Activated CD8-positive, alpha-beta T cell treated with anti-CD3 and anti-CD28 coated beads, Interleukin-2, amount 10 ng/mL, durations not matched to agents 7 days and 5 days (primary cell): ENCODE results near the gene FADD. TPM values are rescaled to one million over a fixed set of nuclear protein-coding genes. Genes with fewer than 3 reads are reported as not detected.

Experiments
- ATAC-seq: fragments of 150-1000 bp; cut with Tn5 transposase; one replicate; pipeline ENCODE4 v1.10.0; 2021; ENCODE audit warnings: moderate library complexity
- CTCF ChIA-PET: fragments of 350-600 bp; sonication (Branson Sonifier 250); formaldehyde crosslinking; loops from one replicate; lab custom pipeline; 2021; ENCODE audit warnings: antibody characterized with exemption; lab: Charles Lee
- POLR2A ChIA-PET: fragments of 350-600 bp; sonication (Branson Sonifier 250); formaldehyde crosslinking; loops from one replicate; lab custom pipeline; 2021; ENCODE audit warnings: antibody characterized with exemption; lab: Charles Lee
- DNase-seq: peaks from one replicate; pipeline ENCODE4 v3.0.0-alpha.2; 2020
- H3K27ac Mint-ChIP-seq: one replicate; pipeline ENCODE4 v1.8.0; 2021; ENCODE audit warnings: mild to moderate bottlenecking, mixed read lengths
- H3K27me3 Mint-ChIP-seq: one replicate; pipeline ENCODE4 v1.8.0; 2021; ENCODE audit warnings: low read depth, mixed read lengths
- H3K36me3 Mint-ChIP-seq: one replicate; pipeline ENCODE4 v1.8.0; 2021; ENCODE audit warnings: low read depth, mixed read lengths
- H3K4me1 Mint-ChIP-seq: one replicate; pipeline ENCODE4 v1.8.0; 2021; ENCODE audit warnings: low read depth, mixed read lengths
- H3K4me3 Mint-ChIP-seq: one replicate; pipeline ENCODE4 v1.8.0; 2021; ENCODE audit warnings: mild to moderate bottlenecking, mixed read lengths
- H3K9me3 Mint-ChIP-seq: one replicate; pipeline ENCODE4 v1.8.0; 2022; ENCODE audit warnings: mixed read lengths; ENCODE audit not compliant: insufficient read depth
- total RNA-seq, 2 experiments: library from RNA; stranded (reverse); gene quantifications; one replicate each; pipeline ENCODE4 v1.2.3, GENCODE V29; 2021

Gene FADD
- total RNA-seq, 2 experiments from 2014 or later = 37.3 to 37.8 TPM

- ChIA-PET POLR2A (no interaction called here), CTCF (no interaction called here)
- Mint-ChIP-seq H3K4me1 (no peaks in the 10 kb centered on the region), H3K4me3 (no peak overlapping the region), H3K27ac (no peak overlapping the region), H3K9me3 (no peaks in the 10 kb centered on the region), H3K27me3 (peaks cover 10% of the 10 kb centered on the region), H3K36me3 (no peaks in the 10 kb centered on the region)
- DNase-seq (no peak), ATAC-seq (no peak)
Measured at GRCh38 chr11:70226967-70227366, 23.9 kb downstream of the FADD start.

GRCh38 chr11:70229737-70230136 lies 26.6 kb downstream of the FADD start:
- Mint-ChIP-seq H3K36me3 (no peaks in the 10 kb centered on the region), H3K27me3 (no peaks in the 10 kb centered on the region), H3K27ac (no peak overlapping the region), H3K4me3 (no peak overlapping the region), H3K4me1 (no peaks in the 10 kb centered on the region), H3K9me3 (no peaks in the 10 kb centered on the region)
- ChIA-PET CTCF (no interaction called here), POLR2A (no interaction called here)
- no peak for ATAC-seq
- no peak for DNase-seq

- H3K9me3 Mint-ChIP-seq = no peaks in the 10 kb centered on the region
- POLR2A ChIA-PET = no interaction called here
- ATAC-seq (no peak), DNase-seq (no peak)
- no peaks in the 10 kb centered on the region for H3K27me3 Mint-ChIP-seq
- H3K27ac Mint-ChIP-seq = no peak overlapping the region
- no peaks in the 10 kb centered on the region for H3K36me3 Mint-ChIP-seq
- no peaks in the 10 kb centered on the region for H3K4me1 Mint-ChIP-seq
- H3K4me3 Mint-ChIP-seq = no peak overlapping the region
- CTCF ChIA-PET = no interaction called here
Measured at GRCh38 chr11:70230151-70230839, 27.2 kb downstream of the FADD start.

- ATAC-seq = no peak
- Mint-ChIP-seq H3K4me3 (no peak overlapping the region), H3K27ac (no peak overlapping the region), H3K36me3 (no peaks in the 10 kb centered on the region), H3K27me3 (no peaks in the 10 kb centered on the region), H3K4me1 (no peaks in the 10 kb centered on the region), H3K9me3 (no peaks in the 10 kb centered on the region)
- no peak for DNase-seq
- ChIA-PET CTCF (no interaction called here), POLR2A (no interaction called here)
Measured at GRCh38 chr11:70230840-70231710, 28.0 kb downstream of the FADD start.

- Mint-ChIP-seq H3K4me3 (no peak overlapping the region), H3K36me3 (no peaks in the 10 kb centered on the region), H3K4me1 (no peaks in the 10 kb centered on the region), H3K27me3 (no peaks in the 10 kb centered on the region), H3K27ac (no peak overlapping the region), H3K9me3 (no peaks in the 10 kb centered on the region)
- POLR2A ChIA-PET = no interaction called here
- ATAC-seq (no peak), DNase-seq (no peak)
- CTCF ChIA-PET = no interaction called here
Measured at GRCh38 chr11:70233034-70233433, 29.9 kb downstream of the FADD start.

GRCh38 chr11:70233511-70233934 lies 30.4 kb downstream of the FADD start:
- no peak for DNase-seq
- H3K36me3 Mint-ChIP-seq = no peaks in the 10 kb centered on the region
- H3K27me3 Mint-ChIP-seq = no peaks in the 10 kb centered on the region
- H3K4me1 Mint-ChIP-seq = no peaks in the 10 kb centered on the region
- no peak overlapping the region for H3K4me3 Mint-ChIP-seq
- no peak overlapping the region for H3K27ac Mint-ChIP-seq
- CTCF ChIA-PET = no interaction called here
- no peaks in the 10 kb centered on the region for H3K9me3 Mint-ChIP-seq
- POLR2A ChIA-PET = no interaction called here
- ATAC-seq = no peak

GRCh38 chr11:70233962-70234361 lies 30.9 kb downstream of the FADD start:
- Mint-ChIP-seq H3K27ac (no peak overlapping the region), H3K4me1 (no peaks in the 10 kb centered on the region), H3K27me3 (no peaks in the 10 kb centered on the region), H3K4me3 (no peak overlapping the region), H3K36me3 (no peaks in the 10 kb centered on the region), H3K9me3 (no peaks in the 10 kb centered on the region)
- POLR2A ChIA-PET = no interaction called here
- DNase-seq (no peak), ATAC-seq (no peak)
- CTCF ChIA-PET = no interaction called here

- DNase-seq = no peak
- Mint-ChIP-seq H3K36me3 (no peaks in the 10 kb centered on the region), H3K4me1 (no peaks in the 10 kb centered on the region), H3K27me3 (peaks cover 2% of the 10 kb centered on the region), H3K4me3 (no peak overlapping the region), H3K27ac (no peak overlapping the region), H3K9me3 (no peaks in the 10 kb centered on the region)
- CTCF ChIA-PET = no interaction called here
- no peak for ATAC-seq
- POLR2A ChIA-PET = no interaction called here
Measured at GRCh38 chr11:70240337-70240736, 37.2 kb downstream of the FADD start.

- Mint-ChIP-seq H3K4me1 (no peaks in the 10 kb centered on the region), H3K27me3 (peaks cover 2% of the 10 kb centered on the region), H3K36me3 (no peaks in the 10 kb centered on the region), H3K9me3 (no peaks in the 10 kb centered on the region), H3K27ac (no peak overlapping the region), H3K4me3 (no peak overlapping the region)
- ATAC-seq (no peak), DNase-seq (no peak)
- ChIA-PET CTCF (no interaction called here), POLR2A (no interaction called here)
Measured at GRCh38 chr11:70241709-70242108, 38.6 kb downstream of the FADD start.

- Mint-ChIP-seq H3K4me3 (no peak overlapping the region), H3K36me3 (no peaks in the 10 kb centered on the region), H3K4me1 (no peaks in the 10 kb centered on the region), H3K27ac (no peak overlapping the region), H3K27me3 (peaks cover 2% of the 10 kb centered on the region), H3K9me3 (no peaks in the 10 kb centered on the region)
- ATAC-seq (no peak), DNase-seq (no peak)
- ChIA-PET POLR2A (no interaction called here), CTCF (no interaction called here)
Measured at GRCh38 chr11:70242885-70243284, 39.8 kb downstream of the FADD start.

- Mint-ChIP-seq H3K36me3 (no peaks in the 10 kb centered on the region), H3K4me3 (no peak overlapping the region), H3K9me3 (no peaks in the 10 kb centered on the region), H3K4me1 (no peaks in the 10 kb centered on the region), H3K27me3 (peaks cover 2% of the 10 kb centered on the region), H3K27ac (no peak overlapping the region)
- ChIA-PET POLR2A (no interaction called here), CTCF (no interaction called here)
- ATAC-seq (no peak), DNase-seq (no peak)
Measured at GRCh38 chr11:70243912-70244652, 41.0 kb downstream of the FADD start.

- no peaks in the 10 kb centered on the region for H3K9me3 Mint-ChIP-seq
- ChIA-PET POLR2A (no interaction called here), CTCF (no interaction called here)
- H3K4me1 Mint-ChIP-seq = no peaks in the 10 kb centered on the region
- no peak overlapping the region for H3K4me3 Mint-ChIP-seq
- DNase-seq (no peak), ATAC-seq (no peak)
- H3K27ac Mint-ChIP-seq = no peak overlapping the region
- no peaks in the 10 kb centered on the region for H3K27me3 Mint-ChIP-seq
- H3K36me3 Mint-ChIP-seq = no peaks in the 10 kb centered on the region
Measured at GRCh38 chr11:70244698-70245097, 41.6 kb downstream of the FADD start.
